Endothelial cell of umbilical vein (primary cell): ENCODE results near the gene PLA2G4C. TPM values are rescaled to one million over a fixed set of nuclear protein-coding genes. Genes with fewer than 3 reads are reported as not detected.

Experiments used
- BruUV-seq: library from RNA; stranded (reverse); fragments of 400-500 nt; replicated peaks from 2 replicates; lab custom pipeline; 2021; lab: Mats Ljungman, UMichigan
- CTCF ChIA-PET: fragments of 300-600, 350-600 bp; sonication (Branson Sonifier 250); formaldehyde crosslinking; loops from one replicate; lab custom pipeline; 2021; ENCODE audit warnings: antibody characterized with exemption, inconsistent platforms; lab: Charles Lee
- POLR2A ChIA-PET: fragments of 300-600, 350-600 bp; sonication (Branson Sonifier 250); formaldehyde crosslinking; loops from one replicate; lab custom pipeline; 2021; ENCODE audit warnings: antibody characterized with exemption, inconsistent platforms; lab: Charles Lee
- DNase-seq: peaks from one replicate; pipeline ENCODE4 v3.0.0-alpha.2; 2011; ENCODE audit warnings: low read depth, low spot score
- FAIRE-seq: peaks from 2 replicates; lab custom pipeline; 2011; peaks lifted over from hg19 to GRCh38; lab: Jason Lieb, UNC
- H2AFZ ChIP-seq: 2 replicates; pipeline ENCODE4 v1.6.0; 2012; ENCODE audit warnings: low read depth, low read length, control low read depth, inconsistent platforms
- H3K27ac ChIP-seq: 2 replicates; pipeline ENCODE4 v1.5.1; 2011; ENCODE audit warnings: low read depth, mild to moderate bottlenecking, control low read depth, low read length, moderate library complexity; ENCODE audit not compliant: insufficient read depth
- H3K27me3 ChIP-seq, 2 experiments: 2 replicates each; pipeline versions ENCODE4 v1.6.0 to v1.6.1; 2011; ENCODE audit warnings: low read length in 2 of 2, mixed read lengths in 1 of 2; ENCODE audit not compliant: control insufficient read depth in 2 of 2, insufficient read depth in 2 of 2
- H3K36me3 ChIP-seq, 2 experiments: 2 replicates in 1 of 2; 3 replicates in 1 of 2; pipeline ENCODE4 v1.5.1; 2011; ENCODE audit warnings: low read length in 2 of 2, mild to moderate bottlenecking in 1 of 2, moderate library complexity in 1 of 2; ENCODE audit not compliant: control insufficient read depth in 2 of 2, insufficient read depth in 2 of 2; ENCODE audit errors: extremely low read depth in 1 of 2
- H3K4me1 ChIP-seq: 3 replicates; pipeline ENCODE4 v1.5.1; 2011; ENCODE audit warnings: mild to moderate bottlenecking, low read length; ENCODE audit not compliant: control insufficient read depth, insufficient read depth; ENCODE audit errors: extremely low read depth
- H3K4me2 ChIP-seq: 2 replicates; pipeline ENCODE4 v1.6.1; 2011; ENCODE audit warnings: low read length, control low read depth, mixed read lengths; ENCODE audit not compliant: insufficient read depth
- H3K4me3 ChIP-seq, 3 experiments: fragments of 200-600 bp in 1 of 3; sonication (generic), shearing (Covaris generic) in 1 of 3; replicated peaks in 1 of 3; 2 replicates each; pipeline ENCODE4 v1.5.1; 2011 to 2016; ENCODE audit warnings: control low read depth in 3 of 3, low read length in 3 of 3, mild to moderate bottlenecking in 2 of 3, inconsistent platforms in 1 of 3, low read depth in 1 of 3, moderate library complexity in 1 of 3; ENCODE audit not compliant: insufficient read depth in 1 of 3
- H3K79me2 ChIP-seq: 2 replicates; pipeline ENCODE4 v1.6.0; 2012; ENCODE audit warnings: low read length, inconsistent platforms; ENCODE audit not compliant: control insufficient read depth, insufficient read depth
- H3K9ac ChIP-seq: replicated peaks from 2 replicates; pipeline ENCODE3; 2011; ENCODE audit warnings: low read length, control low read depth; ENCODE audit not compliant: insufficient read depth; ENCODE audit errors: extremely low read depth
- H3K9me1 ChIP-seq: replicated peaks from 3 replicates; pipeline ENCODE4 v1.6.0; 2011; ENCODE audit warnings: mild to moderate bottlenecking, low read length; ENCODE audit not compliant: control insufficient read depth, insufficient read depth; ENCODE audit errors: extremely low read depth
- H3K9me3 ChIP-seq: replicated peaks from 2 replicates; pipeline ENCODE4 v1.5.1; 2012; ENCODE audit warnings: low read length, inconsistent platforms; ENCODE audit not compliant: control insufficient read depth, insufficient read depth
- H4K20me1 ChIP-seq: replicated peaks from 2 replicates; pipeline ENCODE3; 2011; ENCODE audit warnings: mild to moderate bottlenecking, low read length; ENCODE audit not compliant: control insufficient read depth, insufficient read depth; ENCODE audit errors: extremely low read depth
- CTCF ChIP-seq, 2 donors: IDR thresholded peaks; 1 replicate in 1 of 2; 2 replicates in 1 of 2; pipeline ENCODE4 v1.5.1; 2011; ENCODE audit warnings: low read length in 2 of 2, mild to moderate bottlenecking in 2 of 2, moderate library complexity in 2 of 2, control low read depth in 1 of 2, inconsistent platforms in 1 of 2, low read depth in 1 of 2; ENCODE audit not compliant: insufficient read depth in 1 of 2; ENCODE audit errors: extremely low read depth in 1 of 2
- EZH2 ChIP-seq: IDR thresholded peaks from 2 replicates; pipeline ENCODE4 v1.6.1; 2012; ENCODE audit warnings: borderline replicate concordance, low read depth, mild to moderate bottlenecking, moderate library complexity, low read length, inconsistent platforms; ENCODE audit not compliant: severe bottlenecking
- FOS ChIP-seq: IDR thresholded peaks from 2 replicates; pipeline ENCODE4 v1.6.1; 2011; ENCODE audit warnings: mild to moderate bottlenecking, low read length, moderate library complexity, borderline replicate concordance; ENCODE audit not compliant: insufficient read depth
- GATA2 ChIP-seq: IDR thresholded peaks from 2 replicates; pipeline ENCODE4 v1.7.0; 2011; ENCODE audit warnings: low read depth, mild to moderate bottlenecking, moderate library complexity, mixed read lengths, low read length; ENCODE audit not compliant: insufficient read length, insufficient read depth
- JUN ChIP-seq: IDR thresholded peaks from 2 replicates; pipeline ENCODE4 v1.6.1; 2011; ENCODE audit warnings: borderline replicate concordance, low read depth; ENCODE audit not compliant: insufficient read length, insufficient read depth
- MAX ChIP-seq: IDR thresholded peaks from 2 replicates; pipeline ENCODE4 v1.6.1; 2011; ENCODE audit not compliant: insufficient read depth, insufficient read length
- MYC ChIP-seq: IDR thresholded peaks from one replicate; pipeline ENCODE4 v1.6.1; 2011; ENCODE audit warnings: mild to moderate bottlenecking, low read depth, low read length
- POLR2A ChIP-seq: IDR thresholded peaks from 2 replicates; pipeline ENCODE4 v1.6.1; 2012; ENCODE audit warnings: low read depth, mild to moderate bottlenecking, control low read depth, low read length
- POLR2AphosphoS5 ChIP-seq: IDR thresholded peaks from 2 replicates; pipeline ENCODE4 v1.6.1; 2012; ENCODE audit warnings: low read depth, mild to moderate bottlenecking, control low read depth, low read length, moderate library complexity; ENCODE audit not compliant: insufficient read depth
- dilution Hi-C: fragments of 300-500 bp; cut with MboI; formaldehyde crosslinking; loops from one replicate; pipeline ENCODE4 v1.15.0; 2019; ENCODE audit warnings: low sequenced_read_pairs; ENCODE audit not compliant: extremely low pct_ligation_motif_present
- intact Hi-C: fragments of 100-400 bp; cut with micrococcal nuclease; formaldehyde crosslinking; loops from one replicate; pipeline ENCODE4 v1.10.0; 2022
- polyA plus RNA-seq, 4 experiments: library from polyadenylated mRNA; depleted of rRNA in 3 of 4; stranded (reverse) in 3 of 4; unstranded in 1 of 4; fragments of >200 nt; gene quantifications; 2 replicates each; pipeline versions ENCODE4 v1.2.1 to v1.2.3, GENCODE V29; 2011 to 2012; ENCODE audit warnings: missing spikeins in 1 of 4
- total RNA-seq: library from RNA; stranded (reverse); gene quantifications from 2 replicates; pipeline ENCODE4 v1.2.3, GENCODE V29; 2021

The PLA2G4C gene
- total and polyA plus RNA-seq, 2 donors (not counting 3 experiments of a cell fraction or from before 2014, with no cell fraction given) = 53.1 to 63.4 TPM

GRCh38 chr19:48000846-48001245, 109.8 kb downstream of the PLA2G4C start:
- intact Hi-C loops = no loop called here

GRCh38 chr19:47998800-47999199, 111.8 kb downstream of the PLA2G4C start:
- no TSS peak for BruUV-seq
- no peaks in the 10 kb centered on the region for H3K4me1 ChIP-seq
- no peaks in the 10 kb centered on the region for H3K9me1 ChIP-seq
- ChIA-PET CTCF (no interaction called here), POLR2A (no interaction called here)
- H3K79me2 ChIP-seq = no peaks in the 10 kb centered on the region
- no peak overlapping the region for H3K4me3 ChIP-seq
- no peak overlapping the region for H3K4me2 ChIP-seq
- no peak overlapping the region for H2AFZ ChIP-seq
- dilution Hi-C loops (no loop called here), intact Hi-C loops (no loop called here)
- H3K9me3 ChIP-seq = no peaks in the 10 kb centered on the region
- no peaks in the 10 kb centered on the region for H4K20me1 ChIP-seq
- H3K27me3 ChIP-seq = no peaks in the 10 kb centered on the region
- no peak overlapping the region for H3K27ac ChIP-seq
- TF ChIP-seq JUN = no peak
- TF ChIP-seq CTCF (IDR thresholded peaks at IDR 0.05; ENCODE audit: extremely low read depth in 1 of 2, insufficient read depth in 1 of 2, low read depth in 1 of 2, low read length in 2 of 2) = no peak
- TF ChIP-seq EZH2 = no peak
- no peak for TF ChIP-seq POLR2A
- no peak for TF ChIP-seq POLR2AphosphoS5
- TF ChIP-seq MYC = no peak
- no peak for TF ChIP-seq FOS
- TF ChIP-seq GATA2 = no peak
- no peak for TF ChIP-seq MAX
- H3K9ac ChIP-seq = no peak overlapping the region
- no peaks in the 10 kb centered on the region for H3K36me3 ChIP-seq
- FAIRE-seq = no peak
- no peak for DNase-seq

More at GRCh38 chr19:48000846-48001245, 109.8 kb downstream of the PLA2G4C start:
- H2AFZ ChIP-seq = no peak overlapping the region
- no peaks in the 10 kb centered on the region for H3K4me1 ChIP-seq
- no peaks in the 10 kb centered on the region for H4K20me1 ChIP-seq
- no peaks in the 10 kb centered on the region for H3K9me3 ChIP-seq
- no peak for DNase-seq
- no peak overlapping the region for H3K27ac ChIP-seq
- no peaks in the 10 kb centered on the region for H3K9me1 ChIP-seq
- CTCF ChIA-PET = interaction anchor here (1.2 kb wide), 1 partner anchor 12 kb away, joined by 3 read pairs; no protein-coding TSS in a partner anchor
- dilution Hi-C loops = no loop called here
- no peaks in the 10 kb centered on the region for H3K36me3 ChIP-seq
- no peak for TF ChIP-seq POLR2A
- H3K27me3 ChIP-seq = no peaks in the 10 kb centered on the region
- no peak overlapping the region for H3K4me3 ChIP-seq
- no peak overlapping the region for H3K9ac ChIP-seq
- H3K4me2 ChIP-seq = no peak overlapping the region
- FAIRE-seq = no peak
- no TSS peak for BruUV-seq
- POLR2A ChIA-PET = no interaction called here
- H3K79me2 ChIP-seq = no peaks in the 10 kb centered on the region
